SIG-M5 treated with dmso at 0.1 percent for 504 hours (cell line): Measurements from ENCODE around the gene CTDSPL2.
"Not testable (repeated sequence)": the region's sequence is repeated elsewhere in the genome, so short reads cannot be mapped to it uniquely, and the experiment has no call there.

Source experiments
- DNase-seq: peaks from one replicate; lab custom pipeline; 2025; ENCODE audit not compliant: unreplicated experiment; lab: John Stamatoyannopoulos, UW

Gene CTDSPL2

GRCh38 chr15:44426975-44427755, at the start of gene CTDSPL2:
TSS of gene CTDSPL2 (plus strand) at chr15:44427629. CDS start at chr15:44459015, 31,386 bp downstream.
- peak; percentile 96 for DNase-seq

- peak; percentile 32 for DNase-seq
Measured at GRCh38 chr15:44381236-44381635, 46.2 kb upstream of the CTDSPL2 start.

GRCh38 chr15:44385344-44385942, 42.0 kb upstream of the CTDSPL2 start:
- DNase-seq: no peak

GRCh38 chr15:44394062-44394461, 33.4 kb upstream of the CTDSPL2 start:
- no peak for DNase-seq

GRCh38 chr15:44394562-44394961, 32.9 kb upstream of the CTDSPL2 start:
- no peak for DNase-seq

GRCh38 chr15:44397869-44398268, 29.6 kb upstream of the CTDSPL2 start:
- DNase-seq: no peak

- DNase-seq: no peak
Measured at GRCh38 chr15:44414001-44414400, 13.4 kb upstream of the CTDSPL2 start.

GRCh38 chr15:44427756-44428724, 611 bp downstream of the CTDSPL2 start:
- DNase-seq: no peak

- DNase-seq: no peak
Measured at GRCh38 chr15:44435893-44436667, 8.7 kb downstream of the CTDSPL2 start.

- DNase-seq: no peak
Measured at GRCh38 chr15:44438402-44438801, 11.0 kb downstream of the CTDSPL2 start.

GRCh38 chr15:44441095-44441501, 13.7 kb downstream of the CTDSPL2 start:
- no peak for DNase-seq

- no peak for DNase-seq
Measured at GRCh38 chr15:44443515-44443914, 16.1 kb downstream of the CTDSPL2 start.

GRCh38 chr15:44447772-44448376, 20.4 kb downstream of the CTDSPL2 start:
- DNase-seq: no peak

GRCh38 chr15:44450172-44450571, 22.7 kb downstream of the CTDSPL2 start:
- no peak for DNase-seq

GRCh38 chr15:44453578-44454283, 26.3 kb downstream of the CTDSPL2 start:
- not testable (repeated sequence) for DNase-seq

GRCh38 chr15:44458429-44458828, 31.0 kb downstream of the CTDSPL2 start:
- no peak for DNase-seq

- no peak for DNase-seq
Measured at GRCh38 chr15:44468709-44469385, 41.4 kb downstream of the CTDSPL2 start.

- DNase-seq: no peak
Measured at GRCh38 chr15:44471885-44472455, 44.5 kb downstream of the CTDSPL2 start.

GRCh38 chr15:44479343-44479742, 51.9 kb downstream of the CTDSPL2 start:
- no peak for DNase-seq
